WERI-Rb-1 (cell line): ENCODE measurements around the gene BACH2.

ENCODE experiments used
- DNase-seq: peaks from one replicate; pipeline ENCODE4 v3.0.0-alpha.2; 2020
- H3K27ac ChIP-seq: fragments of 250-450 bp; sonication (Bioruptor Pico); 2 replicates; pipeline ENCODE4 v1.5.1; 2020; ENCODE audit warnings: mild to moderate bottlenecking, moderate library complexity
- H3K27me3 ChIP-seq: fragments of 250-450 bp; sonication (Bioruptor Pico); 2 replicates; pipeline ENCODE4 v1.5.1; 2021; ENCODE audit warnings: mild to moderate bottlenecking, low read depth, moderate library complexity; ENCODE audit not compliant: insufficient read depth, severe bottlenecking
- H3K36me3 ChIP-seq: fragments of 250-450 bp; sonication (Bioruptor Pico); 2 replicates; pipeline ENCODE4 v1.5.1; 2020; ENCODE audit warnings: mild to moderate bottlenecking, moderate library complexity
- H3K4me3 ChIP-seq: 2 replicates; pipeline ENCODE4 v1.5.1; 2011; ENCODE audit warnings: low read depth, mild to moderate bottlenecking, control low read depth, low read length
- H3K9me3 ChIP-seq: fragments of 250-450 bp; sonication (Bioruptor Pico); 2 replicates; pipeline ENCODE4 v1.5.1; 2021; ENCODE audit warnings: mild to moderate bottlenecking, moderate library complexity; ENCODE audit not compliant: severe bottlenecking
- CTCF ChIP-seq: IDR thresholded peaks from 2 replicates; pipeline ENCODE4 v1.5.1; 2011; ENCODE audit warnings: low read depth, mild to moderate bottlenecking, control low read depth, inconsistent platforms, low read length

BACH2 gene

GRCh38 chr6:90026216-90026615 lies 270.4 kb downstream of the BACH2 start:
- H3K4me3 ChIP-seq, result no peak overlapping the region
- DNase-seq, result no peak
- no peak for TF ChIP-seq CTCF
- H3K36me3 ChIP-seq, result no peaks in the 10 kb centered on the region
- H3K27ac ChIP-seq, result no peak overlapping the region
- no peaks in the 10 kb centered on the region for H3K9me3 ChIP-seq
- H3K27me3 ChIP-seq, result no peaks in the 10 kb centered on the region

GRCh38 chr6:90025523-90026061 lies 271.1 kb downstream of the BACH2 start:
- Histone ChIP-seq H3K9me3 (no peaks in the 10 kb centered on the region), H3K36me3 (no peaks in the 10 kb centered on the region), H3K4me3 (no peak overlapping the region), H3K27ac (no peak overlapping the region), H3K27me3 (no peaks in the 10 kb centered on the region)
- no peak for TF ChIP-seq CTCF
- no peak for DNase-seq

- Histone ChIP-seq H3K4me3 (no peak overlapping the region), H3K27me3 (no peaks in the 10 kb centered on the region), H3K9me3 (no peaks in the 10 kb centered on the region), H3K36me3 (no peaks in the 10 kb centered on the region), H3K27ac (no peak overlapping the region)
- TF ChIP-seq CTCF, result no peak
- no peak for DNase-seq
These were observed 272.0 kb downstream of the BACH2 start for GRCh38 chr6:90024633-90025032.

- H3K36me3 ChIP-seq, result no peaks in the 10 kb centered on the region
- no peak overlapping the region for H3K4me3 ChIP-seq
- no peak for DNase-seq
- H3K27ac ChIP-seq, result no peak overlapping the region
- no peaks in the 10 kb centered on the region for H3K9me3 ChIP-seq
- TF ChIP-seq CTCF, result no peak
- no peaks in the 10 kb centered on the region for H3K27me3 ChIP-seq
These were observed 274.9 kb downstream of the BACH2 start for GRCh38 chr6:90021711-90022110.

- no peak overlapping the region for H3K4me3 ChIP-seq
- H3K36me3 ChIP-seq, result no peaks in the 10 kb centered on the region
- no peak for DNase-seq
- no peaks in the 10 kb centered on the region for H3K27me3 ChIP-seq
- no peaks in the 10 kb centered on the region for H3K9me3 ChIP-seq
- no peak for TF ChIP-seq CTCF
- H3K27ac ChIP-seq, result no peak overlapping the region
These were observed 275.9 kb downstream of the BACH2 start for GRCh38 chr6:90020746-90021145.

- no peak for TF ChIP-seq CTCF
These were observed 277.4 kb downstream of the BACH2 start for GRCh38 chr6:90019216-90019615.

More at GRCh38 chr6:90019216-90019615, 277.4 kb downstream of the BACH2 start:
- Histone ChIP-seq H3K27me3 (no peaks in the 10 kb centered on the region), H3K27ac (no peak overlapping the region), H3K4me3 (no peak overlapping the region), H3K9me3 (no peaks in the 10 kb centered on the region), H3K36me3 (no peaks in the 10 kb centered on the region)
- no peak for DNase-seq
